ENCODE data around the gene TSPO.

GRCh38 chr22:43110927-43111623 is 40.3 kb upstream of the TSPO start:
- TF ChIP-seq CTCF (IDR thresholded peaks at IDR 0.05) (no peak), POLR2A (IDR thresholded peaks at IDR 0.05) (peak in 1 of 3 donors; percentile 14)
